ENCODE data around the gene TRAPPC2. TPM values are rescaled to one million over a fixed set of nuclear protein-coding genes. Genes with fewer than 3 reads are reported as not detected.

TRAPPC2 gene
- total RNA-seq, 1 experiment from 2014 or later: 17.2 TPM

GRCh38 chrX:13703135-13703534 is 31.3 kb downstream of the TRAPPC2 start:
- in situ Hi-C loops (cut with HindIII; ENCODE audit: low sequenced_read_pairs): no loop called here
- no peak for DNase-seq (ENCODE audit: low spot score)

GRCh38 chrX:13702111-13702789 is 32.2 kb downstream of the TRAPPC2 start:
- in situ Hi-C loops (cut with HindIII; ENCODE audit: low sequenced_read_pairs): no loop called here
- no peak for DNase-seq (ENCODE audit: low spot score)

- no peak for DNase-seq (ENCODE audit: low spot score)
- in situ Hi-C loops (cut with HindIII; ENCODE audit: low sequenced_read_pairs): no loop called here
Measured at GRCh38 chrX:13700380-13700779, 34.0 kb downstream of the TRAPPC2 start.

GRCh38 chrX:13699183-13699826 is 35.1 kb downstream of the TRAPPC2 start:
- in situ Hi-C loops (cut with HindIII; ENCODE audit: low sequenced_read_pairs): no loop called here
- DNase-seq (ENCODE audit: low spot score): no peak

- in situ Hi-C loops (cut with HindIII; ENCODE audit: low sequenced_read_pairs): no loop called here
- DNase-seq (ENCODE audit: low spot score): no peak
Measured at GRCh38 chrX:13698432-13698831, 36.0 kb downstream of the TRAPPC2 start.

- no peak for DNase-seq (ENCODE audit: low spot score)
- in situ Hi-C loops (cut with HindIII; ENCODE audit: low sequenced_read_pairs): no loop called here
Measured at GRCh38 chrX:13697976-13698375, 36.4 kb downstream of the TRAPPC2 start.

- DNase-seq (ENCODE audit: low spot score): no peak
- in situ Hi-C loops (cut with HindIII; ENCODE audit: low sequenced_read_pairs): no loop called here
Measured at GRCh38 chrX:13697455-13697854, 37.0 kb downstream of the TRAPPC2 start.

GRCh38 chrX:13695601-13696115 is 38.8 kb downstream of the TRAPPC2 start:
- no peak for DNase-seq (ENCODE audit: low spot score)
- in situ Hi-C loops (cut with HindIII; ENCODE audit: low sequenced_read_pairs): no loop called here

GRCh38 chrX:13694983-13695382 is 39.4 kb downstream of the TRAPPC2 start:
- no peak for DNase-seq (ENCODE audit: low spot score)
- in situ Hi-C loops (cut with HindIII; ENCODE audit: low sequenced_read_pairs): no loop called here

GRCh38 chrX:13694359-13694758 is 40.1 kb downstream of the TRAPPC2 start:
- in situ Hi-C loops (cut with HindIII; ENCODE audit: low sequenced_read_pairs): no loop called here
- no peak for DNase-seq (ENCODE audit: low spot score)

- peak; percentile 16 for DNase-seq (ENCODE audit: low spot score)
- in situ Hi-C loops (cut with HindIII; ENCODE audit: low sequenced_read_pairs): no loop called here
Measured at GRCh38 chrX:13693341-13693961, 41.0 kb downstream of the TRAPPC2 start.

GRCh38 chrX:13692771-13693231 is 41.6 kb downstream of the TRAPPC2 start:
- in situ Hi-C loops (cut with HindIII; ENCODE audit: low sequenced_read_pairs): no loop called here
- peak; percentile 11 for DNase-seq (ENCODE audit: low spot score)

- no peak for DNase-seq (ENCODE audit: low spot score)
- in situ Hi-C loops (cut with HindIII; ENCODE audit: low sequenced_read_pairs): no loop called here
Measured at GRCh38 chrX:13691841-13692371, 42.5 kb downstream of the TRAPPC2 start.

- in situ Hi-C loops (cut with HindIII; ENCODE audit: low sequenced_read_pairs): no loop called here
- no peak for DNase-seq (ENCODE audit: low spot score)
Measured at GRCh38 chrX:13690836-13691235, 43.6 kb downstream of the TRAPPC2 start.

- in situ Hi-C loops (cut with HindIII; ENCODE audit: low sequenced_read_pairs): no loop called here
Measured at GRCh38 chrX:13689741-13690211, 44.6 kb downstream of the TRAPPC2 start.

GRCh38 chrX:13688958-13689740 is 45.3 kb downstream of the TRAPPC2 start, which contains the start of gene RAB9A:
RAB9A (plus strand) TSS chrX:13689128; CDS start chrX:13708747, 19,619 bp downstream.
- peak; percentile 70 for DNase-seq (ENCODE audit: low spot score)
- in situ Hi-C loops (cut with HindIII; ENCODE audit: low sequenced_read_pairs): no loop called here

More at GRCh38 chrX:13689741-13690211, 44.6 kb downstream of the TRAPPC2 start:
- no peak for DNase-seq (ENCODE audit: low spot score)

GRCh38 chrX:13688384-13688957 is 45.9 kb downstream of the TRAPPC2 start:
- in situ Hi-C loops (cut with HindIII; ENCODE audit: low sequenced_read_pairs): no loop called here
- DNase-seq (ENCODE audit: low spot score): no peak

GRCh38 chrX:13687203-13687602 is 47.2 kb downstream of the TRAPPC2 start:
- in situ Hi-C loops (cut with HindIII; ENCODE audit: low sequenced_read_pairs): no loop called here
- no peak for DNase-seq (ENCODE audit: low spot score)

All from G401 (cell line).